ENCODE measurements around the gene TNFAIP8. TPM values are rescaled to one million over a fixed set of nuclear protein-coding genes. Genes with fewer than 3 reads are reported as not detected.
A peak's percentile ranks its signal among the peaks of the same experiment; 100 is the strongest.

The TNFAIP8 gene
- total and polyA plus RNA-seq, 10 of the 15 experiments (the other 5 are each of a cell fraction or from before 2014, with no cell fraction given): 124 to 324 (median 177) TPM

GRCh38 chr5:119336845-119337580, 18.8 kb upstream of the TNFAIP8 start:
- Histone ChIP-seq H4K20me1 (ENCODE audit: control insufficient read depth, insufficient read depth) (no peaks in the 10 kb centered on the region), H3K4me1 (ENCODE audit: control insufficient read depth, insufficient read depth, low read length) (peaks cover 50% of the 10 kb centered on the region), H3K27me3 (replicated peaks in 1 of 2; ENCODE audit: control insufficient read depth in 2 of 2, insufficient read depth in 2 of 2, low read length in 1 of 2) (no peaks in the 10 kb centered on the region), H2AFZ (ENCODE audit: control insufficient read depth, low read depth, low read length) (no peak overlapping the region), H3K36me3 (ENCODE audit: control insufficient read depth in 2 of 2, insufficient read depth in 2 of 2, low read length in 1 of 2) (no peaks in the 10 kb centered on the region), H3K4me2 (ENCODE audit: control insufficient read depth, insufficient read depth) (peak overlapping the region; percentile 99), H3K4me3 (peak overlapping the region; percentile 78), H3K79me2 (ENCODE audit: control insufficient read depth, insufficient read depth, low read length) (peaks cover 99% of the 10 kb centered on the region), H3K27ac (ENCODE audit: control insufficient read depth, insufficient read depth) (peak overlapping the region; percentile 100), H3K9me3 (replicated peaks; ENCODE audit: control insufficient read depth, insufficient read depth, low read length) (no peaks in the 10 kb centered on the region), H3K9ac (ENCODE audit: control insufficient read depth, insufficient read depth, low read length) (peak overlapping the region; percentile 49; the same call in 1 of the 2 replicates)
- 50% methylated on average over 3 of the region's 3 CpGs for WGBS (ENCODE audit: insufficient coverage, insufficient replicate concordance, low lambda C conversion rate, missing lambda C conversion rate)
- POLR2A ChIA-PET: interaction anchor here (0.6 to 20.9 kb wide), 20 partner anchors 9 to 692 kb away, joined by 3 to 657 read pairs (median 6); partner anchors contain the start of gene TNFAIP8
- SMC1A ChIA-PET (ENCODE audit: uncharacterized antibody, unreplicated experiment): interaction anchor here (0.5 to 34.8 kb wide), 15 partner anchors 7 to 349 kb away, joined by 3 to 1117 read pairs (median 5); partner anchors contain the start of genes DTWD2 and TNFAIP8
- TF ChIP-seq SPI1 (IDR thresholded peaks at IDR 0.05; ENCODE audit: borderline replicate concordance, insufficient read depth, low read depth, low read length) (peak; percentile 35), NR2F1 (conservative IDR thresholded peaks at IDR 0.05) (peak; percentile 85), CHD4 (IDR thresholded peaks at IDR 0.05) (no peak), EED (IDR thresholded peaks at IDR 0.05; ENCODE audit: low read depth) (0 out of 2 replicates have a peak, but pooled peaks have one; percentile 45), GABPA (IDR thresholded peaks at IDR 0.05; ENCODE audit: low read depth) (no peak), NBN (IDR thresholded peaks at IDR 0.05) (no peak), MEF2B (IDR thresholded peaks at IDR 0.05; ENCODE audit: partially characterized antibody, poor library complexity, severe bottlenecking) (peak; percentile 65), STAT3 (IDR thresholded peaks at IDR 0.05; ENCODE audit: low read depth, low read length) (0 out of 2 replicates have a peak, but pooled peaks have one; percentile 22), ZNF207 (IDR thresholded peaks at IDR 0.05; ENCODE audit: borderline replicate concordance) (no peak), POLR2AphosphoS2 (IDR thresholded peaks at IDR 0.05; ENCODE audit: low read depth, low read length) (no peak), IKZF1 (conservative IDR thresholded peaks at IDR 0.05) (peak; percentile 41; the same call in 1 of the 2 replicates), TARDBP (IDR thresholded peaks at IDR 0.05; ENCODE audit: borderline replicate concordance) (no peak), PKNOX1 (IDR thresholded peaks at IDR 0.05) (0 out of 2 replicates have a peak, but pooled peaks have one; percentile 5), MTA3 (IDR thresholded peaks at IDR 0.05; ENCODE audit: borderline replicate concordance, low read length) (0 out of 2 replicates have a peak, but pooled peaks have one; percentile 15), FOXK2 (IDR thresholded peaks at IDR 0.05) (no peak), MEF2A (IDR thresholded peaks at IDR 0.05; ENCODE audit: insufficient read depth, low read depth, low read length) (peak; percentile 77), NR2C1 (IDR thresholded peaks at IDR 0.05) (no peak), IKZF2 (IDR thresholded peaks at IDR 0.05) (peak; percentile 26 to 39; a peak in 2 of 4 replicates), RUNX3 (IDR thresholded peaks at IDR 0.05; ENCODE audit: low read length) (peak; percentile 71)
- FAIRE-seq (no peak), ATAC-seq (no peak), DNase-seq (ENCODE audit: low read depth, low spot score) (no peak)
- RAD21 ChIA-PET (ENCODE audit: unreplicated experiment): interaction anchor here (0.6 to 18.7 kb wide), 23 partner anchors 9 to 349 kb away, joined by 3 to 501 read pairs (median 9); partner anchors contain the start of genes DTWD2 and TNFAIP8
- no TSS peak for BruUV-seq (replicated peaks)
- intact Hi-C loops (cut with micrococcal nuclease; ENCODE audit: unreplicated experiment): loop anchor here (5.0 to 10.0 kb wide), 2 partner anchors 265 to 312 kb away; partner anchors contain the start of gene DMXL1
- in situ Hi-C loops (cut with MboI): no loop called here
- CTCF ChIA-PET: interaction anchor here (0.6 to 20.3 kb wide), 28 partner anchors 9 to 352 kb away, joined by 3 to 261 read pairs (median 4); partner anchors contain the start of genes DMXL1 and TNFAIP8

Measured in GM12878 (cell line).